Psoas muscle (tissue), 8 donors: ENCODE measurements around the gene SSU72. TPM values are rescaled to one million over a fixed set of nuclear protein-coding genes. Genes with fewer than 3 reads are reported as not detected.
"Not testable (repeated sequence)": the region's sequence is repeated elsewhere in the genome, so short reads cannot be mapped to it uniquely, and the experiment has no call there.

Experiments
- ATAC-seq, 4 donors: fragments of 200-7000 bp; cut with Tn5 transposase; one replicate each; pipeline ENCODE4 v1.9.1; 2020; ENCODE audit warnings: moderate library complexity in 3 of 4, mild to moderate bottlenecking in 2 of 4
- DNase-seq, 2 donors: peaks; one replicate each; pipeline ENCODE4 v3.0.0-alpha.2; 2020
- H3K27ac ChIP-seq: fragments of 200-600 bp; one replicate; pipeline ENCODE4 v1.8.0; 2022
- H3K27me3 ChIP-seq, 3 donors: fragments of 200-600 bp in 1 of 3; one replicate each; pipeline versions ENCODE4 v1.6.1 to v1.8.0; 2013 to 2022; ENCODE audit warnings: low read length in 2 of 3, mild to moderate bottlenecking in 2 of 3, moderate library complexity in 1 of 3; ENCODE audit not compliant: insufficient read depth in 3 of 3
- H3K36me3 ChIP-seq, 2 donors: fragments of 200-600 bp in 1 of 2; one replicate each; pipeline versions ENCODE4 v1.6.1 to v1.8.0; 2013 to 2022; ENCODE audit warnings: low read depth in 1 of 2, mild to moderate bottlenecking in 1 of 2, moderate library complexity in 1 of 2; ENCODE audit not compliant: insufficient read depth in 1 of 2
- H3K4me1 ChIP-seq: fragments of 200-600 bp; one replicate; pipeline ENCODE4 v1.8.0; 2022
- H3K4me3 ChIP-seq: fragments of 200-600 bp; one replicate; pipeline ENCODE4 v1.8.0; 2022; ENCODE audit warnings: mild to moderate bottlenecking
- H3K9me3 ChIP-seq: fragments of 200-600 bp; one replicate; pipeline ENCODE4 v1.8.0; 2022
- CTCF ChIP-seq: fragments of 200-600 bp; IDR thresholded peaks from one replicate; pipeline ENCODE4 v1.8.0; 2022; ENCODE audit warnings: antibody characterized with exemption
- WGBS, 3 donors: extraction: QIAGEN DNeasy Blood & Tissue Kit; methylation state at CpG; one replicate each; pipeline versions ENCODE4 v1.1.6 to v1.1.7; 2013; 5-methylcytosine and 5-hydroxymethylcytosine counted together
- intact Hi-C, 2 donors: fragments of 100-400 bp; cut with DNase I; formaldehyde crosslinking; loops; one replicate each; pipeline versions ENCODE4 v1.11.0 to v1.14.2; 2022
- polyA plus RNA-seq, 3 donors: library from polyadenylated mRNA; stranded (reverse); fragments of 200-250 nt; gene quantifications; one replicate each; pipeline ENCODE4 v1.2.3, GENCODE V29; 2013
- total RNA-seq, 4 donors: library from RNA; stranded (reverse); fragmentation: NEBNext Ultra II Directional in 2 of 4; extraction: Animal tissue kit (Norgen Biotek cat#: 25700) in 2 of 4; gene quantifications; one replicate each; pipeline versions ENCODE4 v1.2.1 to v1.2.4, GENCODE V29; 2021 to 2023
- donor health status: healthy with polysubstance abuse.
- donor health status: DM: no; HTN: no; CAD: no; lungs with moderate emphysema.
- donor health status: Bipolar disorder and iron deficiency.
- donor health status: healthy.
- donor health status: DM: yes; HTN: yes; CAD: no.
- donor health status: DM: no; HTN: no; CAD: no.
- donor health status: DM: no; HTN: no; CAD: no.
- donor health status: DM: yes; HTN: yes; CAD: no.

The SSU72 gene
- total and polyA plus RNA-seq, 7 donors = 130 to 207 (median 179) TPM

DNA sequence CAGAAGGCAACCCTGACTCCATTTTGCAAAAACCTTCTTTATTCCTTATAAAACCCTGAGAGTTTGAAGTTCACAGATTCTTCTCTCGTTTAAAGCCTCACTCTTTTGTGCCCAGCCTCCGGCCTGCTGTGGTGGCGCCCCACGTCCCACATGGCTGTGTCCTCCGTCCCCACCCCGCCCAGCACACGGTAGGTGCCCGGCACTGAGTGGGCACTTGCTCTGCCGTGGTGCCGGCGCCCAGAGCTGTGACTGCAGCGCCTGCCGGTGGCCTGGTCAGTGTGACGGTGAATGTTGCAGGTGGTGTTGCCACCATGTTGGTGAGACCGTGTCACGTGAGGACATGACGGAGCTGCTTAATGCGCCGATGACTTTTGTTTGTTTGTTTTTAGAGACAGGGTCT lies 53.3 kb downstream of the SSU72 start:
- WGBS, 3 donors = 92 to 94% (median 92%) methylated on average over 19 of the region's 19 CpGs
- TF ChIP-seq CTCF = no peak
- no peaks in the 10 kb centered on the region for H3K9me3 ChIP-seq
- ATAC-seq (no peak), DNase-seq (no peak)
- H3K4me1 ChIP-seq = no peaks in the 10 kb centered on the region
- H3K27me3 ChIP-seq = no peaks in the 10 kb centered on the region
- no peak overlapping the region for H3K4me3 ChIP-seq
- intact Hi-C loops = no loop called here
- peaks cover 0 to 50% of the 10 kb centered on the region in 2 donors for H3K36me3 ChIP-seq
- H3K27ac ChIP-seq = no peak overlapping the region

GRCh38 chr1:1519805-1520505 lies 54.7 kb downstream of the SSU72 start:
- peaks cover 0 to 46% of the 10 kb centered on the region in 2 donors for H3K36me3 ChIP-seq
- DNase-seq, ATAC-seq, H3K4me1 ChIP-seq, H3K9me3 ChIP-seq, H3K4me3 ChIP-seq, H3K27me3 ChIP-seq, H3K27ac ChIP-seq: not testable (repeated sequence)
- WGBS, 3 donors = 95 to 97% (median 97%) methylated on average over 30 to 51 of the region's 51 CpGs
- intact Hi-C loops = loop anchor here in 1 of 2 donors (5.0 kb wide), 1 partner anchor 42 kb away; no protein-coding TSS in a partner anchor

GRCh38 chr1:1518621-1519007 lies 56.0 kb downstream of the SSU72 start:
- WGBS, 3 donors = 90 to 93% (median 90%) methylated on average over 15 to 19 of the region's 19 CpGs
- H3K4me3 ChIP-seq, H3K9me3 ChIP-seq, ATAC-seq, H3K27me3 ChIP-seq, H3K4me1 ChIP-seq, H3K27ac ChIP-seq, DNase-seq: not testable (repeated sequence)
- intact Hi-C loops = loop anchor here in 1 of 2 donors (5.0 kb wide), 1 partner anchor 44 kb away; no protein-coding TSS in a partner anchor
- H3K36me3 ChIP-seq = peaks cover 0 to 48% of the 10 kb centered on the region in 2 donors

DNA sequence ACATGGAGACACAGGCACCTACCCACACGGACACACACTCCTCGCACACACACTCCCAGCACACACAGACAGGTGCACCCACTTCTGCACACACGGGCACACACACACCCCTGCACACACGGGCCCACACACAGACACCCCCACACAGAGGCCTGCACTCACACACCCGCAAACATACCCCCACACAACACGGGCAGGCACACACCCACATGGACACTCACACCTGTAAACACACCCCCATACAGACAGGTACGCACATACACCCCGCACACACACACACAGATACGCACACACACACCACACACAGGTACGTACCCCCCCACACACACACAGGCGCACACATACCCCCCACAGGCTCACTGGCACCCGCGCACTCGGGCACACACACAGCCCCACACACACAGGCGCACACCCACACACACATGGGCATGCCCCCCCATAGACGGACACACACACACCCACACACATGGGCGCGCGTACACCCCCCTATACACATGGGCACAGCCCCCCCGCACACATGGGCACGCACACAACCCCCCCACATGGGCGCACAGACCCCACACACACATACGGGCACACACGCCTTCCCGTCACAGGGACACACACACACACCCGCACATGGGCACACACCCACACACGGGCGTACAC lies 56.6 kb downstream of the SSU72 start:
- no peak for TF ChIP-seq CTCF
- DNase-seq = no peak
- ATAC-seq = no peak
- peaks cover 0 to 48% of the 10 kb centered on the region in 2 donors for H3K36me3 ChIP-seq
- no peak overlapping the region for H3K4me3 ChIP-seq
- H3K9me3 ChIP-seq = no peaks in the 10 kb centered on the region
- H3K27me3 ChIP-seq = no peaks in the 10 kb centered on the region
- intact Hi-C loops = loop anchor here in 1 of 2 donors (5.0 kb wide), 1 partner anchor 44 kb away; no protein-coding TSS in a partner anchor
- H3K4me1 ChIP-seq = no peaks in the 10 kb centered on the region
- WGBS, 3 donors = 92 to 95% (median 95%) methylated on average over 25 to 28 of the region's 28 CpGs
- no peak overlapping the region for H3K27ac ChIP-seq

DNA sequence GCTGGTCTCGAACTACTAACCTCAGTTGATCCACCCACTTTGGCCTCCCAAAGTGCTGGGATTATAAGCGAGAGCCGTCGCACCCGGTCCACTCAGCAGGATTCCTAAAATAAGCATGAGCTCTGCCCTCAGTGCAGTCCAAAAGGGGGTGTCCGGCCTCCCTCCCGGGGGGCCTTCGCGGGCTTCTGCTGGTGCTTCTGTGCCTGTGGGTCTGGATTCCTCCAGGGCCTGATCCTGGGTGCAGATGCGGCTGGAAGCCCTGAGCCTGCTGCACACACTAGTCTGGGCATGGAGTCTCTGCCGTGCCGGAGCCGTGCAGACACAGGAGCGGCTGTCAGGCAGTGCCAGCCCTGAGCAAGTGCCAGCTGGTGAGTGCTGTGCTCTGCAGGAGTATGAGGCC lies 57.7 kb downstream of the SSU72 start:
- H3K27ac ChIP-seq, H3K9me3 ChIP-seq, DNase-seq, H3K4me3 ChIP-seq, ATAC-seq, H3K4me1 ChIP-seq, H3K27me3 ChIP-seq: not testable (repeated sequence)
- peaks cover 0 to 44% of the 10 kb centered on the region in 2 donors for H3K36me3 ChIP-seq
- intact Hi-C loops = loop anchor here in 1 of 2 donors (5.0 kb wide), 1 partner anchor 45 kb away; no protein-coding TSS in a partner anchor
- 93 to 96% (median 95%) methylated on average over 14 of the region's 14 CpGs for WGBS, 3 donors

DNA sequence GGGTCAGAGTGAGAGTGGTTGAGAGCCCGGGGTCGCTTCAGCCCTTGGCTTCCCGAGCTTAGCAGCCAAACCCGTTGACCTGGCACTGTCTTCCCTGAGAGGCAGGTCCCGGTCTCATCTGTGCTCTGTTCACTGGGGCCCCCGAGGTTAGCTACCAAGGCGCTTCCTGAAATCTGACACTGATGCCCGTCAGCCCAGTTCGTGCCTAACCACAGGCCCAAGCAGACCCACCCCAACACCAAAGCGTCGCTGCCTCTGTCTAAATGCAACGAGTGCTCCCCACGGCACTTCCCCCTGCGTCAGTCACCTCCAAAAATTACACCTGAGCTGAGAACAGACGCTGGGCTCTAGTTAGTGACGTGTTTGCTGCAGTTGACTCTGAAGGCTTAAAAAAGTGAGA lies 60.3 kb downstream of the SSU72 start:
- ATAC-seq, H3K27me3 ChIP-seq, H3K27ac ChIP-seq, intact Hi-C loops, H3K4me3 ChIP-seq, H3K9me3 ChIP-seq, H3K4me1 ChIP-seq, DNase-seq: not testable (repeated sequence)
- WGBS, 3 donors = 60 to 75% (median 66%) methylated on average over 9 to 14 of the region's 16 CpGs
- H3K36me3 ChIP-seq = peaks cover 0 to 22% of the 10 kb centered on the region in 2 donors

DNA sequence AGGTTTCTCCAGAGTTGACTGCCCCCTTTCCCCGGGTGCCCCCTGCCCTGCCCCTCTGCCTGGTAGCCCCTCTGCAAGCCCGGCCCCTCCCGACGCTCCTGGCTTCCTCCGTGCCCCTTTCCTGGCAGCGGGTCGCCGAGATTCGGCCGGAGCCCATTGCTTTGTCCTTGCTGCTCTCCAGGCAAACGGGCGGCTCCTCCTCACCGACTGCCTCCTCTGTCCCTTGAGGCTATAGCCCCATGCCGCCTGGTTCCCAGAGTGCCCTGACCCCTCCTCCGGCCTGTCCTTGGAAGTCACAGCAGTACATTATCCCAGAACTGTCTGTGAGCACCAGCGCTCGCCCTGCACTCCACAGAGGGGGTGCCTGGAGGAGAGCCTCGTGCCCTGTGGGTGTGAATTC lies 61.0 kb downstream of the SSU72 start:
- DNase-seq, H3K9me3 ChIP-seq, H3K27ac ChIP-seq, ATAC-seq, H3K4me3 ChIP-seq, intact Hi-C loops, H3K27me3 ChIP-seq, H3K4me1 ChIP-seq: not testable (repeated sequence)
- peaks cover 0 to 22% of the 10 kb centered on the region in 2 donors for H3K36me3 ChIP-seq
- WGBS, 3 donors = 73 to 79% (median 74%) methylated on average over 9 to 17 of the region's 18 CpGs

GRCh38 chr1:1512425-1512824 lies 62.2 kb downstream of the SSU72 start:
- 0 to 1% (median 0%) methylated on average over 7 to 47 of the region's 52 CpGs for WGBS, 3 donors
- DNase-seq, intact Hi-C loops, H3K27me3 ChIP-seq, H3K9me3 ChIP-seq, ATAC-seq: not testable (repeated sequence)
- Histone ChIP-seq H3K4me1 (peaks cover 11% of the 10 kb centered on the region), H3K27ac (peak overlapping the region; percentile 89), H3K4me3 (peak overlapping the region; percentile 88), H3K36me3 (peaks cover 0 to 18% of the 10 kb centered on the region in 2 donors)
